ENCODE results near the gene UBE2E2.

Gene UBE2E2

GRCh38 chr3:23209103-23209502, 6.0 kb downstream of the UBE2E2 start:
- 0 out of 2 replicates have a peak, but pooled peaks cover 6% of the 10 kb centered on the region for H3F3A ChIP-seq (ENCODE audit: control insufficient read depth, insufficient read depth)
- H4K20me1 ChIP-seq (ENCODE audit: control insufficient read depth, insufficient read depth, low read depth, low read length) = no peaks in the 10 kb centered on the region; the same call in 1 of the 2 replicates
- H3K4me3 ChIP-seq (ENCODE audit: low read length) = no peak overlapping the region
- peaks cover 17% of the 10 kb centered on the region for H3K4me1 ChIP-seq (ENCODE audit: control insufficient read depth, low read length)
- H3K27ac ChIP-seq (ENCODE audit: low read depth, low read length) = no peak overlapping the region
- TF ChIP-seq EZH2phosphoT487 (IDR thresholded peaks at IDR 0.05; ENCODE audit: borderline replicate concordance, low read length) (no peak), CTCF (IDR thresholded peaks at IDR 0.05; ENCODE audit: low read depth, low read length, poor library complexity, severe bottlenecking) (no peak)
- H3K9me3 ChIP-seq (ENCODE audit: control insufficient read depth, insufficient read depth, low read length) = no peaks in the 10 kb centered on the region
- H3K9me2 ChIP-seq (replicated peaks; ENCODE audit: control insufficient read depth, low read length) = no peaks in the 10 kb centered on the region
- H3K27me3 ChIP-seq (ENCODE audit: control insufficient read depth, low read length) = 0 out of 2 replicates have a peak, but pooled peaks cover 2% of the 10 kb centered on the region
- peaks cover 69% of the 10 kb centered on the region for H3K79me2 ChIP-seq (ENCODE audit: control insufficient read depth, low read length)
- no peak overlapping the region for H3K4me2 ChIP-seq (ENCODE audit: low read length)
- H3K36me3 ChIP-seq (ENCODE audit: control insufficient read depth, low read length) = no peaks in the 10 kb centered on the region

- no peak overlapping the region for H3K27ac ChIP-seq (ENCODE audit: low read depth, low read length)
- no peak overlapping the region for H3K4me3 ChIP-seq (ENCODE audit: low read length)
- peaks cover 63% of the 10 kb centered on the region for H3K79me2 ChIP-seq (ENCODE audit: control insufficient read depth, low read length)
- H3K4me1 ChIP-seq (ENCODE audit: control insufficient read depth, low read length) = peaks cover 9% of the 10 kb centered on the region
- H3K27me3 ChIP-seq (ENCODE audit: control insufficient read depth, low read length) = no peaks in the 10 kb centered on the region
- H3K9me3 ChIP-seq (ENCODE audit: control insufficient read depth, insufficient read depth, low read length) = no peaks in the 10 kb centered on the region
- H3F3A ChIP-seq (ENCODE audit: control insufficient read depth, insufficient read depth) = no peaks in the 10 kb centered on the region
- H4K20me1 ChIP-seq (ENCODE audit: control insufficient read depth, insufficient read depth, low read depth, low read length) = no peaks in the 10 kb centered on the region; the same call in 1 of the 2 replicates
- H3K9me2 ChIP-seq (replicated peaks; ENCODE audit: control insufficient read depth, low read length) = no peaks in the 10 kb centered on the region
- TF ChIP-seq EZH2phosphoT487 (IDR thresholded peaks at IDR 0.05; ENCODE audit: borderline replicate concordance, low read length) (no peak), CTCF (IDR thresholded peaks at IDR 0.05; ENCODE audit: low read depth, low read length, poor library complexity, severe bottlenecking) (no peak)
- no peaks in the 10 kb centered on the region for H3K36me3 ChIP-seq (ENCODE audit: control insufficient read depth, low read length)
- no peak overlapping the region for H3K4me2 ChIP-seq (ENCODE audit: low read length)
Measured at GRCh38 chr3:23209747-23210487, 6.8 kb downstream of the UBE2E2 start.

GRCh38 chr3:23213813-23214212, 10.7 kb downstream of the UBE2E2 start:
- no peaks in the 10 kb centered on the region for H3F3A ChIP-seq (ENCODE audit: control insufficient read depth, insufficient read depth)
- TF ChIP-seq EZH2phosphoT487 (IDR thresholded peaks at IDR 0.05; ENCODE audit: borderline replicate concordance, low read length) (no peak), CTCF (IDR thresholded peaks at IDR 0.05; ENCODE audit: low read depth, low read length, poor library complexity, severe bottlenecking) (no peak)
- H3K9me3 ChIP-seq (ENCODE audit: control insufficient read depth, insufficient read depth, low read length) = no peaks in the 10 kb centered on the region
- H3K4me3 ChIP-seq (ENCODE audit: low read length) = no peak overlapping the region
- H4K20me1 ChIP-seq (ENCODE audit: control insufficient read depth, insufficient read depth, low read depth, low read length) = no peaks in the 10 kb centered on the region
- no peaks in the 10 kb centered on the region for H3K36me3 ChIP-seq (ENCODE audit: control insufficient read depth, low read length)
- no peaks in the 10 kb centered on the region for H3K9me2 ChIP-seq (replicated peaks; ENCODE audit: control insufficient read depth, low read length)
- no peak overlapping the region for H3K27ac ChIP-seq (ENCODE audit: low read depth, low read length)
- peaks cover 29% of the 10 kb centered on the region for H3K4me1 ChIP-seq (ENCODE audit: control insufficient read depth, low read length)
- no peaks in the 10 kb centered on the region for H3K27me3 ChIP-seq (ENCODE audit: control insufficient read depth, low read length)
- no peak overlapping the region for H3K4me2 ChIP-seq (ENCODE audit: low read length)
- peaks cover 33% of the 10 kb centered on the region for H3K79me2 ChIP-seq (ENCODE audit: control insufficient read depth, low read length)
